ENCODE results near the gene RNF220.
A peak's percentile ranks its signal among the peaks of the same experiment; 100 is the strongest.

The RNF220 gene

GRCh38 chr1:44609412-44609767, 204.3 kb downstream of the RNF220 start:
- no peak overlapping the region for H3K4me3 ChIP-seq (ENCODE audit: control insufficient read depth in 1 of 7, extremely low read depth in 1 of 7, insufficient read depth in 4 of 7, low read depth in 2 of 7, low read length in 6 of 7)
- no peaks in the 10 kb centered on the region for H3K27me3 ChIP-seq (replicated peaks in 2 of 5; ENCODE audit: control insufficient read depth in 4 of 5, insufficient read depth in 5 of 5, low read length in 4 of 5)
- no peak for DNase-seq
- H3K36me3 ChIP-seq (ENCODE audit: control insufficient read depth in 4 of 4, insufficient read depth in 4 of 4, low read length in 3 of 4) = peaks cover 0 to 42% (median 19%) of the 10 kb centered on the region in 4 experiments
- POLR2A ChIA-PET = no interaction called here
- H3K4me1 ChIP-seq (ENCODE audit: control extremely low read depth in 1 of 4, control insufficient read depth in 4 of 4, insufficient read depth in 4 of 4, low read length in 3 of 4) = no peaks in the 10 kb centered on the region
- WGBS (ENCODE audit: insufficient coverage) = 96% methylated on average over 10 of the region's 10 CpGs
- no peak overlapping the region for H3K27ac ChIP-seq (ENCODE audit: insufficient read depth in 1 of 2, low read depth in 1 of 2, low read length in 2 of 2, poor library complexity in 1 of 2, severe bottlenecking in 2 of 2)
- CTCF ChIA-PET = interaction anchor here (0.6 to 4.4 kb wide), 8 partner anchors 10 to 1786 kb away, joined by 3 to 31 read pairs (median 4); no protein-coding TSS in a partner anchor
- H3K9me3 ChIP-seq (ENCODE audit: control extremely low read depth in 1 of 5, control insufficient read depth in 4 of 5, insufficient read depth in 2 of 5, low read depth in 1 of 5, low read length in 4 of 5) = no peaks in the 10 kb centered on the region

- no peak overlapping the region for H3K4me3 ChIP-seq (ENCODE audit: control insufficient read depth in 1 of 7, extremely low read depth in 1 of 7, insufficient read depth in 4 of 7, low read depth in 2 of 7, low read length in 6 of 7)
- H3K4me1 ChIP-seq (ENCODE audit: control extremely low read depth in 1 of 4, control insufficient read depth in 4 of 4, insufficient read depth in 4 of 4, low read length in 3 of 4) = no peaks in the 10 kb centered on the region
- CTCF ChIA-PET = interaction anchor here (0.6 to 4.4 kb wide), 7 partner anchors 11 to 1786 kb away, joined by 3 to 31 read pairs (median 5); no protein-coding TSS in a partner anchor
- WGBS (ENCODE audit: insufficient coverage) = 90% methylated on average over 22 of the region's 25 CpGs
- DNase-seq = no peak
- POLR2A ChIA-PET = no interaction called here
- no peaks in the 10 kb centered on the region for H3K27me3 ChIP-seq (replicated peaks in 2 of 5; ENCODE audit: control insufficient read depth in 4 of 5, insufficient read depth in 5 of 5, low read length in 4 of 5)
- H3K9me3 ChIP-seq (ENCODE audit: control extremely low read depth in 1 of 5, control insufficient read depth in 4 of 5, insufficient read depth in 2 of 5, low read depth in 1 of 5, low read length in 4 of 5) = no peaks in the 10 kb centered on the region
- H3K36me3 ChIP-seq (ENCODE audit: control insufficient read depth in 4 of 4, insufficient read depth in 4 of 4, low read length in 3 of 4) = peaks cover 3 to 47% (median 21%) of the 10 kb centered on the region in 4 experiments
- no peak overlapping the region for H3K27ac ChIP-seq (ENCODE audit: insufficient read depth in 1 of 2, low read depth in 1 of 2, low read length in 2 of 2, poor library complexity in 1 of 2, severe bottlenecking in 2 of 2)
Observed at GRCh38 chr1:44609768-44610526, 204.9 kb downstream of the RNF220 start.

- no peak overlapping the region for H3K4me3 ChIP-seq (ENCODE audit: control insufficient read depth in 1 of 7, extremely low read depth in 1 of 7, insufficient read depth in 4 of 7, low read depth in 2 of 7, low read length in 6 of 7)
- 83% methylated on average over 10 of the region's 12 CpGs for WGBS (ENCODE audit: insufficient coverage)
- H3K27me3 ChIP-seq (replicated peaks in 2 of 5; ENCODE audit: control insufficient read depth in 4 of 5, insufficient read depth in 5 of 5, low read length in 4 of 5) = no peaks in the 10 kb centered on the region
- ChIA-PET POLR2A (no interaction called here), CTCF (interaction anchor here (0.7 to 4.4 kb wide), 6 partner anchors 11 to 1009 kb away, joined by 3 to 31 read pairs (median 3); no protein-coding TSS in a partner anchor)
- no peaks in the 10 kb centered on the region for H3K9me3 ChIP-seq (ENCODE audit: control extremely low read depth in 1 of 5, control insufficient read depth in 4 of 5, insufficient read depth in 2 of 5, low read depth in 1 of 5, low read length in 4 of 5)
- no peaks in the 10 kb centered on the region for H3K4me1 ChIP-seq (ENCODE audit: control extremely low read depth in 1 of 4, control insufficient read depth in 4 of 4, insufficient read depth in 4 of 4, low read length in 3 of 4)
- H3K36me3 ChIP-seq (ENCODE audit: control insufficient read depth in 4 of 4, insufficient read depth in 4 of 4, low read length in 3 of 4) = peaks cover 7 to 50% (median 25%) of the 10 kb centered on the region in 4 experiments
- DNase-seq = no peak
- no peak overlapping the region for H3K27ac ChIP-seq (ENCODE audit: insufficient read depth in 1 of 2, low read depth in 1 of 2, low read length in 2 of 2, poor library complexity in 1 of 2, severe bottlenecking in 2 of 2)
Observed at GRCh38 chr1:44610527-44611148, 205.6 kb downstream of the RNF220 start.

DNA sequence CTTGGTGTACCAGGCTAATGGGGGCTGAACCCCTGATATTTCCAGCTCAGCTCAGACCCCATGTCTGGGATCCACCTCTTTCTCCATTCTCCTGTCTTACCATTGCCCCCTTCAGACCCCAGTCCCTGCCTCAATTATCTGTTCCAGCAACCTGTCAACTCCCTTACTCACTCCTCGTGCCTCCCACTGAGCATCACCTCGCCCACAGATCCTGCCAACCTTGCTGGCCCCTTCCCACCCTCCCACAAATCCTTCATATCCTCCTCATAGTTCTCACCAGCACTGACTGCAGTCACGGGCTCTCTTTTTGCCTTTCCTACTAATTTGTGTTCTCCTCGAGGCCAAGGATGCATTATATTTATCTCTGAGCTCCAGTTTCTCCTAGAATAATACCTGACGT, 206.4 kb downstream of the RNF220 start:
- Histone ChIP-seq H3K27me3 (replicated peaks in 2 of 5; ENCODE audit: control insufficient read depth in 4 of 5, insufficient read depth in 5 of 5, low read length in 4 of 5) (no peaks in the 10 kb centered on the region), H3K4me1 (ENCODE audit: control extremely low read depth in 1 of 4, control insufficient read depth in 4 of 4, insufficient read depth in 4 of 4, low read length in 3 of 4) (no peaks in the 10 kb centered on the region), H3K4me3 (ENCODE audit: control insufficient read depth in 1 of 7, extremely low read depth in 1 of 7, insufficient read depth in 4 of 7, low read depth in 2 of 7, low read length in 6 of 7) (no peak overlapping the region), H3K9me3 (ENCODE audit: control extremely low read depth in 1 of 5, control insufficient read depth in 4 of 5, insufficient read depth in 2 of 5, low read depth in 1 of 5, low read length in 4 of 5) (no peaks in the 10 kb centered on the region), H3K36me3 (ENCODE audit: control insufficient read depth in 4 of 4, insufficient read depth in 4 of 4, low read length in 3 of 4) (peaks cover 7 to 56% (median 32%) of the 10 kb centered on the region in 4 experiments), H3K27ac (ENCODE audit: insufficient read depth in 1 of 2, low read depth in 1 of 2, low read length in 2 of 2, poor library complexity in 1 of 2, severe bottlenecking in 2 of 2) (no peak overlapping the region)
- ChIA-PET CTCF (interaction anchor here (0.7 to 4.4 kb wide), 3 partner anchors 11 to 40 kb away, joined by 3 to 31 read pairs (median 3); no protein-coding TSS in a partner anchor), POLR2A (no interaction called here)
- DNase-seq = no peak
- 97% methylated on average over 3 of the region's 5 CpGs for WGBS (ENCODE audit: insufficient coverage)

GRCh38 chr1:44611866-44612265, 206.8 kb downstream of the RNF220 start:
- no peak for DNase-seq
- ChIA-PET CTCF (interaction anchor here (4.4 kb wide), 1 partner anchor 40 kb away, joined by 31 read pairs; no protein-coding TSS in a partner anchor), POLR2A (no interaction called here)
- Histone ChIP-seq H3K27ac (ENCODE audit: insufficient read depth in 1 of 2, low read depth in 1 of 2, low read length in 2 of 2, poor library complexity in 1 of 2, severe bottlenecking in 2 of 2) (no peak overlapping the region), H3K9me3 (ENCODE audit: control extremely low read depth in 1 of 5, control insufficient read depth in 4 of 5, insufficient read depth in 2 of 5, low read depth in 1 of 5, low read length in 4 of 5) (no peaks in the 10 kb centered on the region), H3K4me1 (ENCODE audit: control extremely low read depth in 1 of 4, control insufficient read depth in 4 of 4, insufficient read depth in 4 of 4, low read length in 3 of 4) (no peaks in the 10 kb centered on the region), H3K4me3 (ENCODE audit: control insufficient read depth in 1 of 7, extremely low read depth in 1 of 7, insufficient read depth in 4 of 7, low read depth in 2 of 7, low read length in 6 of 7) (no peak overlapping the region), H3K36me3 (ENCODE audit: control insufficient read depth in 4 of 4, insufficient read depth in 4 of 4, low read length in 3 of 4) (peaks cover 7 to 59% (median 36%) of the 10 kb centered on the region in 4 experiments), H3K27me3 (replicated peaks in 2 of 5; ENCODE audit: control insufficient read depth in 4 of 5, insufficient read depth in 5 of 5, low read length in 4 of 5) (no peaks in the 10 kb centered on the region)
- WGBS (ENCODE audit: insufficient coverage) = 87% methylated on average over 2 of the region's 4 CpGs

DNA sequence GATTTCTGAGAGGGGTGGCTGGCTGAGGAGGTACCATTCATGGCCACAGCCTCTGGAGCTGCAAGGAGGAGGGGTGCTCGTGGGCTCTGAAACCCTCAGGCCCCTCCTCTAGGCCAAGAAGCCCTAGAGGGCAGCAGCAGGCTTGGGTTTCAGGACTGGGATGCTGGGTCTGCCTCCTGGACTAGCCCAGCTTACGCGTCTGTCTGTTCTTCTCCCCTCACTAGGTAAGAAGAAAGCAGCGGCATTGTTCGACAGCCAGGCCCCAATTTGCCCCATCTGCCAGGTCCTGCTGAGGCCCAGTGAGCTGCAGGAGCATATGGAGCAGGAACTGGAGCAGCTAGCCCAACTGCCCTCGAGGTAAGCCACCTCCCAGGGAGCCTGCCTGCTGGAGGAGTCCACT, 208.9 kb downstream of the RNF220 start:
- H3K36me3 ChIP-seq (ENCODE audit: control insufficient read depth in 4 of 4, insufficient read depth in 4 of 4, low read length in 3 of 4) = peaks cover 9 to 74% (median 46%) of the 10 kb centered on the region in 4 experiments
- DNase-seq = no peak
- ChIA-PET CTCF (interaction anchor here (1.3 kb wide), 1 partner anchor 15 kb away, joined by 3 read pairs; no protein-coding TSS in a partner anchor), POLR2A (interaction anchor here (0.7 kb wide), 1 partner anchor 13 kb away, joined by 3 read pairs; no protein-coding TSS in a partner anchor)
- WGBS (ENCODE audit: insufficient coverage) = 97% methylated on average over 3 of the region's 6 CpGs
- H3K27ac ChIP-seq (ENCODE audit: insufficient read depth in 1 of 2, low read depth in 1 of 2, low read length in 2 of 2, poor library complexity in 1 of 2, severe bottlenecking in 2 of 2) = peak overlapping the region in 1 of 2 experiments; percentile 29
- H3K9me3 ChIP-seq (ENCODE audit: control extremely low read depth in 1 of 5, control insufficient read depth in 4 of 5, insufficient read depth in 2 of 5, low read depth in 1 of 5, low read length in 4 of 5) = no peaks in the 10 kb centered on the region
- no peaks in the 10 kb centered on the region for H3K27me3 ChIP-seq (replicated peaks in 2 of 5; ENCODE audit: control insufficient read depth in 4 of 5, insufficient read depth in 5 of 5, low read length in 4 of 5)
- H3K4me1 ChIP-seq (ENCODE audit: control extremely low read depth in 1 of 4, control insufficient read depth in 4 of 4, insufficient read depth in 4 of 4, low read length in 3 of 4) = no peaks in the 10 kb centered on the region
- H3K4me3 ChIP-seq (ENCODE audit: control insufficient read depth in 1 of 7, extremely low read depth in 1 of 7, insufficient read depth in 4 of 7, low read depth in 2 of 7, low read length in 6 of 7) = no peak overlapping the region
